Forelimb muscle (tissue), 1 donor: ENCODE data around the gene ZBTB4. TPM values are rescaled to one million over a fixed set of nuclear protein-coding genes. Genes with fewer than 3 reads are reported as not detected.

Experiments
- DNase-seq: peaks from one replicate; pipeline ENCODE4 v3.0.0-alpha.2; 2013; ENCODE audit warnings: low read depth
- polyA plus RNA-seq: library from polyadenylated mRNA; unstranded; fragments of 120-200 nt; gene quantifications from one replicate; pipeline ENCODE4 v1.2.1, GENCODE V29; 2013; ENCODE audit not compliant: insufficient read length

The ZBTB4 gene
- 25.1 TPM for polyA plus RNA-seq

GRCh38 chr17:7479213-7480088 is at the start of gene ZBTB4:
ZBTB4 (minus strand) TSS chr17:7479631; CDS start chr17:7466801, 12,830 bp downstream.
- DNase-seq, result no peak

- no peak for DNase-seq
Observed at GRCh38 chr17:7528842-7529241, 49.4 kb upstream of the ZBTB4 start.

GRCh38 chr17:7523033-7523432 is 43.6 kb upstream of the ZBTB4 start:
- DNase-seq, result no peak

GRCh38 chr17:7515911-7516610 is 36.6 kb upstream of the ZBTB4 start:
- DNase-seq, result no peak

- no peak for DNase-seq
Observed at GRCh38 chr17:7513850-7514419, 34.5 kb upstream of the ZBTB4 start.

- no peak for DNase-seq
Observed at GRCh38 chr17:7512824-7513540, 33.6 kb upstream of the ZBTB4 start.

- no peak for DNase-seq
Observed at GRCh38 chr17:7512105-7512504, 32.7 kb upstream of the ZBTB4 start.

- no peak for DNase-seq
Observed at GRCh38 chr17:7511108-7511507, 31.7 kb upstream of the ZBTB4 start.

- DNase-seq, result no peak
Observed at GRCh38 chr17:7509937-7510336, 30.5 kb upstream of the ZBTB4 start.

- DNase-seq, result no peak
Observed at GRCh38 chr17:7508846-7509245, 29.4 kb upstream of the ZBTB4 start.

GRCh38 chr17:7508145-7508544 is 28.7 kb upstream of the ZBTB4 start:
- no peak for DNase-seq

- DNase-seq, result no peak
Observed at GRCh38 chr17:7503521-7503920, 24.1 kb upstream of the ZBTB4 start.

- no peak for DNase-seq
Observed at GRCh38 chr17:7502987-7503386, 23.6 kb upstream of the ZBTB4 start.

GRCh38 chr17:7502171-7502847 is 22.9 kb upstream of the ZBTB4 start:
- DNase-seq, result no peak

GRCh38 chr17:7501729-7502128 is 22.3 kb upstream of the ZBTB4 start:
- DNase-seq, result no peak

- no peak for DNase-seq
Observed at GRCh38 chr17:7499161-7499560, 19.7 kb upstream of the ZBTB4 start.

- DNase-seq, result no peak
Observed at GRCh38 chr17:7497636-7498035, 18.2 kb upstream of the ZBTB4 start.

- no peak for DNase-seq
Observed at GRCh38 chr17:7497228-7497627, 17.8 kb upstream of the ZBTB4 start.

- DNase-seq, result no peak
Observed at GRCh38 chr17:7496470-7497183, 17.2 kb upstream of the ZBTB4 start.

GRCh38 chr17:7495906-7496434 is 16.5 kb upstream of the ZBTB4 start:
- DNase-seq, result no peak
